Sigmoid colon (tissue), 4 donors: Measurements from ENCODE around the gene LLGL2.

ENCODE experiments used
- CTCF ChIP-seq, 4 experiments: fragments of 450-650 bp in 3 of 4; fragments of 200-600 bp in 1 of 4; IDR thresholded peaks; one replicate each; pipeline ENCODE4 v1.5.1; 2016 to 2019; ENCODE audit warnings: antibody characterized with exemption in 4 of 4, mild to moderate bottlenecking in 3 of 4, moderate library complexity in 2 of 4
- POLR2A ChIP-seq, 2 donors: fragments of 450-650 bp; IDR thresholded peaks; one replicate each; pipeline ENCODE4 v1.6.1; 2016; ENCODE audit warnings: antibody characterized with exemption in 2 of 2, mild to moderate bottlenecking in 2 of 2, moderate library complexity in 2 of 2
- POLR2AphosphoS5 ChIP-seq, 4 donors: sonication (generic); formaldehyde crosslinking; IDR thresholded peaks; one replicate each; pipeline ENCODE4 v1.6.1; 2017; ENCODE audit warnings: antibody characterized with exemption in 4 of 4

GRCh38 chr17:75563063-75563758, 37.7 kb downstream of the LLGL2 start:
- TF ChIP-seq CTCF (IDR thresholded peaks at IDR 0.05) (no peak), POLR2A (IDR thresholded peaks at IDR 0.05) (no peak), POLR2AphosphoS5 (IDR thresholded peaks at IDR 0.05) (no peak)
